GM12878 (cell line): ENCODE data around the gene PPT2. TPM values are rescaled to one million over a fixed set of nuclear protein-coding genes. Genes with fewer than 3 reads are reported as not detected.

Experiments used
- ATAC-seq: fragments of 200-7000 bp; cut with Tn5 transposase; 3 replicates; pipeline ENCODE4 v1.9.1; 2020; ENCODE audit warnings: mild to moderate bottlenecking, moderate library complexity
- BruUV-seq: library from RNA; stranded (reverse); fragments of 400-500 nt; replicated peaks from 2 replicates; lab custom pipeline; 2021; lab: Mats Ljungman, UMichigan
- CTCF ChIA-PET: fragments of 300-600 bp; sonication (Branson Sonifier 250); formaldehyde crosslinking; extraction: SDS; loops from one replicate; lab custom pipeline; 2021; ENCODE audit warnings: inconsistent platforms; lab: Yijun Ruan, JAX
- POLR2A ChIA-PET: fragments of 350-600 bp; formaldehyde crosslinking; extraction: SDS; loops from one replicate; lab custom pipeline; 2021; ENCODE audit warnings: inconsistent platforms; lab: Charles Lee
- RAD21 ChIA-PET: fragments of 300-600 bp; sonication (Branson Sonifier 250); formaldehyde crosslinking; loops from one replicate; lab custom pipeline; 2023; ENCODE audit warnings: antibody characterized with exemption; ENCODE audit not compliant: unreplicated experiment; lab: Charles Lee
- SMC1A ChIA-PET: fragments of 300-600 bp; sonication (Branson Sonifier 250); formaldehyde crosslinking; loops from one replicate; lab custom pipeline; 2023; ENCODE audit not compliant: unreplicated experiment, uncharacterized antibody; lab: Charles Lee
- DNase-seq: peaks from one replicate; pipeline ENCODE4 v3.0.0-alpha.2; 2011; ENCODE audit warnings: low read depth, low spot score
- FAIRE-seq: peaks from 3 replicates; lab custom pipeline; 2011; peaks lifted over from hg19 to GRCh38; lab: Jason Lieb, UNC
- H2AFZ ChIP-seq: 2 replicates; pipeline ENCODE4 v1.6.0; 2011; ENCODE audit warnings: low read depth, low read length, control low read depth; ENCODE audit not compliant: control insufficient read depth
- H3K27ac ChIP-seq: 2 replicates; pipeline ENCODE4 v1.5.1; 2011; ENCODE audit warnings: control low read depth; ENCODE audit not compliant: control insufficient read depth, insufficient read depth
- H3K27me3 ChIP-seq, 2 experiments: replicated peaks in 1 of 2; 2 replicates each; pipeline versions ENCODE4 v1.6.0 to v1.6.1; 2011; ENCODE audit warnings: low read length in 1 of 2; ENCODE audit not compliant: control insufficient read depth in 2 of 2, insufficient read depth in 2 of 2
- H3K36me3 ChIP-seq, 2 experiments: 2 replicates each; pipeline ENCODE4 v1.5.1; 2011; ENCODE audit warnings: low read length in 1 of 2; ENCODE audit not compliant: control insufficient read depth in 2 of 2, insufficient read depth in 2 of 2
- H3K4me1 ChIP-seq: 2 replicates; pipeline ENCODE4 v1.6.1; 2011; ENCODE audit warnings: mild to moderate bottlenecking, low read length, moderate library complexity, mixed read lengths; ENCODE audit not compliant: control insufficient read depth, insufficient read depth
- H3K4me2 ChIP-seq: 2 replicates; pipeline ENCODE4 v1.6.0; 2011; ENCODE audit warnings: control low read depth; ENCODE audit not compliant: control insufficient read depth, insufficient read depth
- H3K4me3 ChIP-seq: fragments of 200-600 bp; sonication (generic); 2 replicates; pipeline ENCODE4 v1.5.1; 2016
- H3K79me2 ChIP-seq: 2 replicates; pipeline ENCODE4 v1.6.0; 2011; ENCODE audit warnings: low read length; ENCODE audit not compliant: control insufficient read depth, insufficient read depth
- H3K9ac ChIP-seq: 2 replicates; pipeline ENCODE4 v1.8.0; 2011; ENCODE audit warnings: low read length, control low read depth, mixed read lengths; ENCODE audit not compliant: control insufficient read depth, insufficient read depth
- H3K9me3 ChIP-seq: replicated peaks from 3 replicates; pipeline ENCODE4 v1.5.1; 2011; ENCODE audit warnings: mild to moderate bottlenecking, low read length; ENCODE audit not compliant: control insufficient read depth, insufficient read depth
- H4K20me1 ChIP-seq: 2 replicates; pipeline ENCODE4 v1.6.0; 2011; ENCODE audit not compliant: control insufficient read depth, insufficient read depth
- MAX ChIP-seq: IDR thresholded peaks from 2 replicates; pipeline ENCODE4 v1.6.1; 2012; ENCODE audit warnings: low read depth, low read length, improper control_type of control experiment
- SUZ12 ChIP-seq: fragments of 200-600 bp; sonication (generic); IDR thresholded peaks from one replicate; pipeline ENCODE4 v1.6.1; 2018; ENCODE audit warnings: antibody characterized with exemption, mild to moderate bottlenecking; ENCODE audit not compliant: unreplicated experiment
- USF2 ChIP-seq: IDR thresholded peaks from 2 replicates; pipeline ENCODE4 v1.6.1; 2011; ENCODE audit warnings: low read depth, low read length, improper control_type of control experiment, borderline replicate concordance
- ZBTB40 ChIP-seq: fragments of 450-650 bp; IDR thresholded peaks from 2 replicates; pipeline ENCODE4 v1.6.1; 2016; ENCODE audit warnings: mild to moderate bottlenecking, moderate library complexity, borderline replicate concordance
- WGBS: methylation state at CpG from one replicate; pipeline ENCODE4 v1.1.6; 2016; ENCODE audit warnings: low lambda C conversion rate; ENCODE audit not compliant: insufficient replicate concordance, insufficient coverage; ENCODE audit errors: missing lambda C conversion rate; 5-methylcytosine and 5-hydroxymethylcytosine counted together
- in situ Hi-C: fragments of 300-500 bp; cut with MboI; formaldehyde crosslinking; loops from 9 replicates; pipeline ENCODE4 v1.14.3; 2018; ENCODE audit warnings: mixed read lengths
- intact Hi-C: fragments of 100-400 bp; cut with micrococcal nuclease; formaldehyde crosslinking; loops from one replicate; pipeline ENCODE4 v1.14.2; 2022; ENCODE audit not compliant: unreplicated experiment
- polyA plus RNA-seq, 11 experiments: library from polyadenylated mRNA; depleted of rRNA in 4 of 11; unstranded in 6 of 11; stranded (reverse) in 5 of 11; fragments of >200 nt; fragmentation: Nextera tagmentation in 4 of 11; fragmentation: Illumina TruSeq in 1 of 11; extraction: Ambion mirVana in 4 of 11; extraction: Trizol in 1 of 11; gene quantifications; 1 replicate in 1 of 11; 2 replicates in 10 of 11; pipeline versions ENCODE4 v1.2.1 to v1.2.3, GENCODE V29; 2011 to 2016; ENCODE audit warnings: inconsistent platforms in 2 of 11, missing spikeins in 2 of 11, low read depth in 1 of 11
- total RNA-seq, 4 experiments: library from RNA; depleted of rRNA in 3 of 4; stranded (reverse); fragments of >200 nt in 3 of 4; fragmentation: Illumina TruSeq in 1 of 4; extraction: Trizol in 1 of 4; gene quantifications; 2 replicates each; pipeline versions ENCODE4 v1.2.1 to v1.2.3, GENCODE V29; 2013 to 2021

Gene PPT2
- total and polyA plus RNA-seq, 10 of the 15 experiments (the other 5 are each of a cell fraction or from before 2014, with no cell fraction given) = 1.3 to 25.5 (median 5.5) TPM

DNA sequence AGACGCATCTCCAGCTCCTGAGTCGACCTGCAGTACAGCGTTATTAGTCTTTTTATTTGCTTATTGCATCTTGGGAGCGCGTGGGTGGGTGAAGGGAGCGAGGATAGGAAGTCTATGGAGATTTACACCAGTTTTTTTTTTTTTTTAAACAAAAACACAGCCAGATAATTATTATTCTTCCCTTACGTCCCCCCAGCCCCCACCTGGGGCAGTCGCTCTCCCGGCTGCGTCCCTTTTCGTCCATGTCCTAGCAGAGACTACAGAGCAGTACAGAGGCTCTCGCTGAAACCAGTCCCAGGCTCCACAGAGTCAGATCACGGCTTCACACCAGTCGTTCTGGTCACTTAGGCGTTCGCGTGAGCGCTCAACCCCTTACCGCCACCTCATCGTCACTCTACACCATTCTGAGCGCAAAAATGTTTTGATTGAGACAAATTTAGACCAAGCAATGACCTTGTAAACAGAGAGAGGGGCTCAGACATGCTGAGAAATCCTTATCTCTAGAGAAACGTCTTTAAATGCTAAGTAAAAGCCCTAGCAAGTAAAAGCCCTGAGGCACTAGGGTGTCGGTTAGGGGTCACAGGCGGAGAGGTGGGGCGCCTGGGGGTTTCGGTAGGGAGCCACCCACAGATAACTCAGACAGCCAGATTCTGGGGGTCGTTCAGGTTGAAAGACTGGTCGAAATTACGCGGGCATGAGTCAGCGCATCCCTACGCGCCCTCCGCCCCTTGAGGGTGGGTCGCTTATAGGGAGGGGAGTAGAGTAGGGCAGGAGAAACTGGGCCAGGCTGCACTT is 975 bp upstream of the PPT2 start:
- no peak overlapping the region for H3K4me3 ChIP-seq

More for the DNA sequence above, 975 bp upstream of the PPT2 start:
- Histone ChIP-seq H3K4me1 (peaks cover 3% of the 10 kb centered on the region; the same call in 1 of the 2 replicates), H3K4me2 (no peak overlapping the region; the same call in 1 of the 2 replicates), H3K36me3 (no peaks in the 10 kb centered on the region; a peak in 2 of 4 replicates), H3K9ac (no peak overlapping the region), H3K79me2 (no peaks in the 10 kb centered on the region), H2AFZ (no peak overlapping the region), H3K27me3 (peaks cover 7 to 8% of the 10 kb centered on the region in 2 experiments), H4K20me1 (no peaks in the 10 kb centered on the region), H3K27ac (no peak overlapping the region), H3K9me3 (no peaks in the 10 kb centered on the region; the same call in 2 of the 3 replicates)
- ChIA-PET POLR2A (interaction anchor here (0.6 to 1.0 kb wide), 3 partner anchors 22 to 1332 kb away, joined by 3 to 8 read pairs (median 4); no protein-coding TSS in a partner anchor), CTCF (interaction anchor here (1.5 kb wide), 1 partner anchor 34 kb away, joined by 4 read pairs; no protein-coding TSS in a partner anchor), SMC1A (no interaction called here), RAD21 (interaction anchor here (1.2 kb wide), 1 partner anchor 38 kb away, joined by 3 read pairs; the partner anchor contains the start of gene PBX2)
- DNase-seq (no peak), ATAC-seq (no peak), FAIRE-seq (no peak)
- BruUV-seq = no TSS peak
- TF ChIP-seq USF2 (no peak), ZBTB40 (no peak), MAX (no peak), SUZ12 (no peak)
- intact Hi-C loops (loop anchor here (10.0 kb wide), 1 partner anchor 108 kb away; no protein-coding TSS in a partner anchor), in situ Hi-C loops (no loop called here)
- 31% methylated on average over 35 of the region's 35 CpGs for WGBS
